Measurements from ENCODE around the gene PHC2. TPM values are rescaled to one million over a fixed set of nuclear protein-coding genes. Genes with fewer than 3 reads are reported as not detected.

Gene PHC2
- total and polyA plus RNA-seq, 9 of the 15 experiments (the other 6 are each of a cell fraction or from before 2014, with no cell fraction given) = 3.1 to 67.6 (median 34.6) TPM

GRCh38 chr1:33392639-33393038, 38.3 kb downstream of the PHC2 start:
- WGBS (ENCODE audit: insufficient coverage, low coverage, missing lambda C conversion rate) = 2% methylated on average over 3 of the region's 3 CpGs
- ATAC-seq = no peak
- peaks cover 5 to 24% of the 10 kb centered on the region in 2 experiments; a peak in 4 of 5 replicates for H3K4me1 ChIP-seq (replicated peaks in 1 of 2; ENCODE audit: control insufficient read depth in 2 of 2, insufficient read depth in 2 of 2, low read length in 2 of 2)
- H3K4me2 ChIP-seq (ENCODE audit: insufficient read depth, low read length) = no peak overlapping the region
- peak in 2 of 4 experiments; percentile 28 to 38 for DNase-seq (ENCODE audit: extremely low read depth in 1 of 4, low spot score in 3 of 4)
- no peaks in the 10 kb centered on the region for H3K36me3 ChIP-seq (ENCODE audit: control insufficient read depth, insufficient read depth, low read length)
- no peaks in the 10 kb centered on the region for H3K9me1 ChIP-seq (ENCODE audit: control insufficient read depth, insufficient read depth, low read length)
- CTCF ChIA-PET (ENCODE audit: low intra/inter-chr PET ratio) = no interaction called here
- BruUV-seq (replicated peaks) = no TSS peak
- H3K27ac ChIP-seq (ENCODE audit: extremely low read depth, low read depth, low read length) = no peak overlapping the region
- no peak overlapping the region for H3K4me3 ChIP-seq
- H3K27me3 ChIP-seq (ENCODE audit: control insufficient read depth in 2 of 2, insufficient read depth in 2 of 2, low read length in 2 of 2) = peaks cover 0 to 9% of the 10 kb centered on the region in 2 experiments; a peak in 2 of 5 replicates
- no peaks in the 10 kb centered on the region for H4K20me1 ChIP-seq (replicated peaks; ENCODE audit: control insufficient read depth, insufficient read depth, low read length)
- no peak for FAIRE-seq
- intact Hi-C loops (cut with micrococcal nuclease) (no loop called here), in situ Hi-C loops (cut with MboI) (no loop called here)
- no peak overlapping the region for H2AFZ ChIP-seq (ENCODE audit: low read depth, low read length)
- H3K79me2 ChIP-seq (ENCODE audit: control insufficient read depth, insufficient read depth, low read length) = no peaks in the 10 kb centered on the region
- H3K9ac ChIP-seq (ENCODE audit: insufficient read depth in 1 of 2, low read depth in 2 of 2, low read length in 2 of 2) = no peak overlapping the region
- no peaks in the 10 kb centered on the region for H3K9me3 ChIP-seq (replicated peaks; ENCODE audit: control insufficient read depth, insufficient read depth, low read depth, low read length)
- POLR2A ChIA-PET = interaction anchor here (2.2 kb wide), 1 partner anchor 21 kb away, joined by 6 read pairs; no protein-coding TSS in a partner anchor
- no peak for TF ChIP-seq ZBTB43 (CRISPR knock-in tag; IDR thresholded peaks at IDR 0.05)
- TF ChIP-seq ZNF146 (CRISPR knock-in tag; IDR thresholded peaks at IDR 0.05; ENCODE audit: unreplicated experiment) = no peak
- no peak for TF ChIP-seq STAG1 (CRISPR knock-in tag; IDR thresholded peaks at IDR 0.05; ENCODE audit: borderline replicate concordance)
- TF ChIP-seq RFX1 (IDR thresholded peaks at IDR 0.05) = peak; percentile 78
- no peak for TF ChIP-seq ZNF24 (IDR thresholded peaks at IDR 0.05)
- no peak for TF ChIP-seq HOXB6 (CRISPR knock-in tag; IDR thresholded peaks at IDR 0.05; ENCODE audit: borderline replicate concordance)
- TF ChIP-seq MECOM (CRISPR knock-in tag; IDR thresholded peaks at IDR 0.05) = no peak
- TF ChIP-seq MBD1 (CRISPR knock-in tag; IDR thresholded peaks at IDR 0.05) = no peak
- TF ChIP-seq CEBPZ (IDR thresholded peaks at IDR 0.05; ENCODE audit: borderline replicate concordance, low read depth, low read length) = no peak

All from K562 (cell line).